ENCODE measurements around the gene TMEM131. TPM values are rescaled to one million over a fixed set of nuclear protein-coding genes. Genes with fewer than 3 reads are reported as not detected.

The TMEM131 gene
- total RNA-seq, 1 donor from 2014 or later, result 35.3 TPM

DNA sequence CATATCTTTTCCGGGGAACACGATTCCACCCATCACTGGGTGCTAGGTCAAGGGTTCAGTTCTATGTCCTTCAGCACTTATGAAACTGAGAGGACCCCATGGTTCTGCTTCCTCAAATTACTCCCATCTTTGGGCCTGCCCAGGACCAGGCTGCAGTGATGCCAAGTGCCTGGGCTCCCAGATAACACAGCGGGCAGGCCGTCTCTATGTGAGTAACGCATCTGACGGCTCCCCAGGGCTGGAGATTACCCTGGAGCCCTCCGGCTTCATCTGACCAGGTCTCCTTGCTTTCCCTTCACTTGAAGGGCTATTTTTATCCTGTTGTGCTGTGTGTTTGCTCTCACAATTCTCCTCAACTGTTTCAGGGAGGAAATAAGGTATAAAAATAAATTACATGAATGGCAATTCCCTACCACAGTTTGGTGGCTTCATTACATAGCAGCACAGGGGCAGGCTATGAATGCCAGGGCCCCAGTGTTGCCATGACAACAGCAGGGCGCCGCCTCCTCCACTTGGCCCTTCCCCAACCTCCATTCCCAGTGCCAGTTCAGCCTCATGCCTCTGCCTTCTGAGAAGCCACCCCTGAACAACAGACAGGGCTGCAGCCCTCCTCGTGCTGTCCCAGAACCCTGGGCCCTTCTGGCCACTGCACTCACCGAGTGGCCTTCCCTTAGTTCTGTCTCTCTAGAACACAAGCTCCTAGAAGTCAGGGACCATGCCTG is 25.4 kb upstream of the TMEM131 start:
- Mint-ChIP-seq H3K27ac (ENCODE audit: unreplicated experiment) (no peak overlapping the region), H3K4me3 (ENCODE audit: unreplicated experiment) (no peak overlapping the region), H3K27me3 (ENCODE audit: low read depth, unreplicated experiment) (peaks cover 50% of the 10 kb centered on the region), H3K4me1 (ENCODE audit: low read depth, unreplicated experiment) (no peaks in the 10 kb centered on the region), H3K9me3 (ENCODE audit: unreplicated experiment) (peaks cover 18% of the 10 kb centered on the region), H3K36me3 (ENCODE audit: low read depth, unreplicated experiment) (peaks cover 1% of the 10 kb centered on the region)
- Histone ChIP-seq H3K27ac (ENCODE audit: low read depth, low read length) (no peak overlapping the region), H4K20me1 (ENCODE audit: insufficient read depth, low read length) (no peaks in the 10 kb centered on the region), H2AFZ (ENCODE audit: low read depth, low read length) (no peak overlapping the region), H3K9me3 (ENCODE audit: insufficient read depth, low read depth, low read length) (no peaks in the 10 kb centered on the region), H3K27me3 (ENCODE audit: insufficient read depth, low read length) (no peaks in the 10 kb centered on the region), H3K4me1 (ENCODE audit: insufficient read depth, low read length) (no peaks in the 10 kb centered on the region), H3K79me2 (ENCODE audit: insufficient read depth, low read length) (no peaks in the 10 kb centered on the region), H3K9ac (ENCODE audit: low read length) (no peak overlapping the region), H3K4me3 (ENCODE audit: insufficient read depth, low read depth, low read length) (no peak overlapping the region), H3K36me3 (ENCODE audit: insufficient read depth, low read length) (no peaks in the 10 kb centered on the region), H3K4me2 (ENCODE audit: low read length) (no peak overlapping the region)
- DNase-seq (ENCODE audit: low read depth), result no peak
- TF ChIP-seq, protein P1, sequence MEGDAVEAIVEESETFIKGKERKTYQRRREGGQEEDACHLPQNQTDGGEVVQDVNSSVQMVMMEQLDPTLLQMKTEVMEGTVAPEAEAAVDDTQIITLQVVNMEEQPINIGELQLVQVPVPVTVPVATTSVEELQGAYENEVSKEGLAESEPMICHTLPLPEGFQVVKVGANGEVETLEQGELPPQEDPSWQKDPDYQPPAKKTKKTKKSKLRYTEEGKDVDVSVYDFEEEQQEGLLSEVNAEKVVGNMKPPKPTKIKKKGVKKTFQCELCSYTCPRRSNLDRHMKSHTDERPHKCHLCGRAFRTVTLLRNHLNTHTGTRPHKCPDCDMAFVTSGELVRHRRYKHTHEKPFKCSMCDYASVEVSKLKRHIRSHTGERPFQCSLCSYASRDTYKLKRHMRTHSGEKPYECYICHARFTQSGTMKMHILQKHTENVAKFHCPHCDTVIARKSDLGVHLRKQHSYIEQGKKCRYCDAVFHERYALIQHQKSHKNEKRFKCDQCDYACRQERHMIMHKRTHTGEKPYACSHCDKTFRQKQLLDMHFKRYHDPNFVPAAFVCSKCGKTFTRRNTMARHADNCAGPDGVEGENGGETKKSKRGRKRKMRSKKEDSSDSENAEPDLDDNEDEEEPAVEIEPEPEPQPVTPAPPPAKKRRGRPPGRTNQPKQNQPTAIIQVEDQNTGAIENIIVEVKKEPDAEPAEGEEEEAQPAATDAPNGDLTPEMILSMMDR (IDR thresholded peaks at IDR 0.05; ENCODE audit: insufficient read depth, low read depth, low read length), result no peak
- no peak for TF ChIP-seq EZH2 (IDR thresholded peaks at IDR 0.05; ENCODE audit: insufficient read depth, low read length)
- FAIRE-seq, result no peak

DNA sequence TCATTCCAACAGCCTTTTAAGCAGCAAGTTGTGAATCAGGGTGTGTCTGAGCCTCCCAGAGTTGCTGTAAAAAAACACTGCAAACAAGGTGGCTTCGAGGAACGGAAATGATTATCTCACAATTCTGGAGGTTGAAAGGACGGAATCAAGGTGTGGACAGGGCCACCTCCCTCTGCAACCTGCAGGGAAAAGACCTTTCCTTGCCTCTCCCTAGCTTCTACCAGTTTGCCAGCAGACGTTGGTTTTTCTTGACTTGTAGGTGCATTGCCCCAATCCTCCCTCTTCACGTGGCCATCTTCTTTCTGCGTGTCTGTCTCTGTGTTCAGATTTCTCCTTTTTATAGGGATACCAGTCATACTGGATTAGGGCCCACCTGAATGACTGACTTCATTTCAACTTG is 24.8 kb upstream of the TMEM131 start:
- no peak overlapping the region for H3K27ac Mint-ChIP-seq (ENCODE audit: unreplicated experiment)
- no peaks in the 10 kb centered on the region for H3K79me2 ChIP-seq (ENCODE audit: insufficient read depth, low read length)
- no peak overlapping the region for H3K4me2 ChIP-seq (ENCODE audit: low read length)

More for the DNA sequence above, 24.8 kb upstream of the TMEM131 start:
- no peaks in the 10 kb centered on the region for H3K36me3 ChIP-seq (ENCODE audit: insufficient read depth, low read length)
- TF ChIP-seq, protein P1 (IDR thresholded peaks at IDR 0.05; ENCODE audit: insufficient read depth, low read depth, low read length), result no peak
- TF ChIP-seq EZH2 (IDR thresholded peaks at IDR 0.05; ENCODE audit: insufficient read depth, low read length), result no peak
- H4K20me1 ChIP-seq (ENCODE audit: insufficient read depth, low read length), result no peaks in the 10 kb centered on the region
- H3K4me3 ChIP-seq (ENCODE audit: insufficient read depth, low read depth, low read length), result no peak overlapping the region
- no peaks in the 10 kb centered on the region for H3K9me3 ChIP-seq (ENCODE audit: insufficient read depth, low read depth, low read length)
- no peaks in the 10 kb centered on the region for H3K4me1 ChIP-seq (ENCODE audit: insufficient read depth, low read length)
- Mint-ChIP-seq H3K9me3 (ENCODE audit: unreplicated experiment) (peaks cover 18% of the 10 kb centered on the region), H3K27me3 (ENCODE audit: low read depth, unreplicated experiment) (peaks cover 48% of the 10 kb centered on the region), H3K4me3 (ENCODE audit: unreplicated experiment) (no peak overlapping the region), H3K36me3 (ENCODE audit: low read depth, unreplicated experiment) (peaks cover 1% of the 10 kb centered on the region), H3K4me1 (ENCODE audit: low read depth, unreplicated experiment) (no peaks in the 10 kb centered on the region)
- no peak for FAIRE-seq
- H3K9ac ChIP-seq (ENCODE audit: low read length), result no peak overlapping the region
- no peak overlapping the region for H2AFZ ChIP-seq (ENCODE audit: low read depth, low read length)
- H3K27me3 ChIP-seq (ENCODE audit: insufficient read depth, low read length), result no peaks in the 10 kb centered on the region
- no peak for DNase-seq (ENCODE audit: low read depth)
- H3K27ac ChIP-seq (ENCODE audit: low read depth, low read length), result no peak overlapping the region

All from astrocyte (in vitro differentiated cells and primary cell).